Measurements from ENCODE around the gene MRPS9.

MRPS9 gene

DNA sequence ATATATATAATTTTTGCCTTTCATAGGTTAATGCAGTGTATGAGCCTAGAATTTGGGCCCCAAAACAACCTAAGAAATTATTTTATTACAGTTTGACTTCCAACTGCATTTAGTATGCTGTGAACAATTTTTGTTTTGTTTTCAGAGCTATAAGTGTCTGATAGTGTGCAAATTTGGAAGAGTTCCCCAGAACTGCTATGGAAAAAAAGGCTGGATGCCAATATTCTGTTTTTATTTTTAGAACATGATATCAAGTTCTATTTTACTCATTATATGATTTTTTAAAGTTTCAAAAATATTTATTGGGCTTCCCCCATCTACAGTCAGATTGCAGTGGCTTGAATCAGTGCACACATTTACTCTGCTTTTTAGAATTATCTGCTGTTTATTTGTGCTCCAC, 42.6 kb downstream of the MRPS9 start:
- no peak for DNase-seq (ENCODE audit: low spot score)

DNA sequence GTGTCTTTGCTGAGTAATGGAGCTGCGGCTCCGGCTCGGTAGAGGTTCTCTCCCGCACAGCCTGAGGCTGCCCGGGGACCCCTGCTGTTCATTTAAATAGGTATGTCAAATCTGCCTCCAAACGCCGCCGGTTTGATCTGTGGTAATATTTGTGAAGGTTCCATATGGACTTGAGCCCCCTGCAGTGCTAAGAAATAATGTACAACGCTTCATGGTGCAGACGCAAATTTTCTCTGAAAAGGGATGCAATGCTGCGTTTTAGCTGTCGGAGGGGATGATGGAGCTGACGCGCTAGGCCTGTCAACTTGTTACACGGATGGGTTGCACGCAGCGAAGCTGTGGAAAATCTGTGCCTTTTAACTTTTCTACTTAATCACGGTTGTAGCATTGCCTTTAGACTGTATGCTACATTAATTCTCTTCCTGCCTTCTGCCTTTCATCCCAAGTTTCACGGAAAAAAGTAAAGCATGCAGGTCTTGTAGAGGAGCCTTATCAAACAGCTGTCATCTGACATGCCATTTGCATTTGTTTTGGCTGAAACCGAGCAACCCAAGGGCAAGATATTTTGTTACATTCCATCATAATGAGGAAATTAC, 43.2 kb downstream of the MRPS9 start:
- DNase-seq (ENCODE audit: low spot score) = no peak

DNA sequence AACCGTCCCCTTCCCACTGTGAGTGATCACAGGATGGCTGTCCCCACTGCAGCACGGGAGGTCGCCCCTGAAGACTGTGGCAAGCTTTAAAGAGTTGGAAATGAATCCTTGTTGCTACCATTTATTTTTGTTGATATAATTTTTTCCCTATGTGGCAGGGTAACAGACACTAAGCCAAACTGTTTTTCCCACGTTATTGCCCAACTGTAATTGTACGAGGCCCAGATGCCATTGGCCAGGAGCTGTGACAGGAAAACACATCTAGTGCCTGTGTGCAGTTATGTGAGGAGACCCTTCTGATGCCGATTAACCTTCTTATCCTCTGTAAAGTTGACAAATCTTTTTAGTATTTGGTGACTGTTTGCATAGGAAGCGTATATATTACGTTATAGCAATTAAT, 44.2 kb downstream of the MRPS9 start:
- DNase-seq (ENCODE audit: low spot score) = no peak

DNA sequence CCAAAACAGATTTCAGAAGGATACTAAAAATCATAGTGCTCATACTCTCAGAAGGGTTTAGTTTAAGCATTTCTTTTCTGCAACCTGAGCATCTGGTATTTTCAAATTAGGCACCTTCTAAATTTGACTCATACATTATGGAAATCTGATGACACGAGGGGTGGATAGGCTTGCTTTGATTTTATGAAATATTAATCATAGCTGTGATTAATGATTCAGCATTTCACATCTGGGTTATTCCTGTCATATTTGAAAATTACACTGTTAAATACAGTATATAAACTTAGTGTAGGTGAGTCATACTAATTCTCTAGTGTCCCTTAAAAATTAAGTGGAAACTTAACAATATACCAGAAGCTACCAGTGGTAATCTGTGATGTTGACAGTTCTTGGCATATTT, 47.7 kb downstream of the MRPS9 start:
- DNase-seq (ENCODE audit: low spot score) = no peak

DNA sequence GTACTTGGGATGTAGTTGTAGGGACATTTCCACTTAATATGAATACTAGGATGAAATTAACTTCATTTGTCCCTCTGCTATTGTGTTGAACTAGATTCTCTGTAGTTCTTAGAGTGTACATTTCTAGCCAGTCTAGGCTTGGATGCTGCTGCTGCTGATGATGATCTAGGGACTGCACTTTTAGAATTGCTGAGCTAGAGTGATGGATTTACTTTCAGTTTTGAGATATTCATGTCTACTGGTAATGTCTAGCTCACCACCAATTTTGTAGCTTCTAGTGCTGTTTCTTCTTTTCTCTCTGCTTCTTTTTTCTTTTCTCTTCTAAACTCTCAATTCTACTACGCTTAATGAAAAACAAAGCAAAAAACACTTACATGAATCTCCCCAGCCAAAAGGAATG, 49.4 kb downstream of the MRPS9 start:
- no peak for DNase-seq (ENCODE audit: low spot score)

DNA sequence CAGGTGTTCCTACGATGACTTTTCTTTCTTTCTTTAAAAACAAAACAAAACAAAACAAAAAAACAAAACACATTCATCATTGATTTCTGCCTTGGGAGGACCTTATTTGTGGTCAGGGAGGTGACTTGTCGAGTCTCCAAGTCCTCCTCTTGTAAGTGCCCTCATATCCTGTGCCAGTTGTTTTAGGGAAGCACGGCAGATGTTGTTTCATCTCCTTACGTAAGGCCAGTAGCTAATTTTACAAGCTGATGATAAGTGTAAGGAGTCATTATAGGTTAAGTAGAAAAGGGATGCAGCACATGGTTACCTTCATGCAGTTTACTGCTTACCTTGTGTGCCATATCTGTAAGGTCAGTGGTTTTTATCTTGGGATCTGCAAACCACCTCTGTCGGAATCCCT, 52.2 kb downstream of the MRPS9 start:
- DNase-seq (ENCODE audit: low spot score) = no peak

DNA sequence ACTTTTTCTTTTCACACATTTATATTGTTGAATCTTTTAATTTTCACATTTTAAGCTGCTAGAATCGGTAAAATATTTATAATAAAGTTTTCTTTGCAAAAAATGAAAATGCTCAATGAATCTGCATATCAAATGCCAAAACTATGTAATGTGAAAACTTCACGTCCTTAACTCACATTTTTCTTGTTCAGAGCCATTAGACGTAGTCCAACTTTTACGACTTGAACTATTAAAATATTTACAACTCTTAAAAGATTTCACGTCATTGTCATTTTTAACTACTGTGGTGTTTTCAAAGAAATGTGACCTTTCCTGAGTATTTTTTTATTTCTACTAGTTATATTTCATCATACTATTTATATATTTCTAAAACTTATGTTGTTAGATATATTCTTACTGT, 54.9 kb downstream of the MRPS9 start:
- DNase-seq (ENCODE audit: low spot score) = no peak

DNA sequence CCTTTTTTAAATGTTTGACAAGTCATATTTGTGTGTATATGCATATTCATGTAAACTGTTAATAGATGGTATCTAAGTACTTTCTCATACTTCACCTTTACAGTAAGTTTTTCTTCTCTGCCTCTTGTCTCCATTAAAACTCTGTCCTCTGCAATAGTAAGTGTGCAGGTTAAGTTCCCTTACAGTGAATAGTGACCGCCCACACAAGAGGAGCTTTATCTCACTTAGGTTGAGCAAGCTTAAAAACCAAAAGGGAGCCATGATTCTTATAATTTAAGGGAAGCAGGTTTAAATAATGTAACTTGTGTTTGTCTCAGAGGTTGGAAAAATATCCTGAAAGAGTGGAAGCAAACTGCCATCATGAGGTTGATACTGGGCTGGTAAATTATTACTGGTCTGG, 61.3 kb downstream of the MRPS9 start:
- no peak for DNase-seq (ENCODE audit: low spot score)

DNA sequence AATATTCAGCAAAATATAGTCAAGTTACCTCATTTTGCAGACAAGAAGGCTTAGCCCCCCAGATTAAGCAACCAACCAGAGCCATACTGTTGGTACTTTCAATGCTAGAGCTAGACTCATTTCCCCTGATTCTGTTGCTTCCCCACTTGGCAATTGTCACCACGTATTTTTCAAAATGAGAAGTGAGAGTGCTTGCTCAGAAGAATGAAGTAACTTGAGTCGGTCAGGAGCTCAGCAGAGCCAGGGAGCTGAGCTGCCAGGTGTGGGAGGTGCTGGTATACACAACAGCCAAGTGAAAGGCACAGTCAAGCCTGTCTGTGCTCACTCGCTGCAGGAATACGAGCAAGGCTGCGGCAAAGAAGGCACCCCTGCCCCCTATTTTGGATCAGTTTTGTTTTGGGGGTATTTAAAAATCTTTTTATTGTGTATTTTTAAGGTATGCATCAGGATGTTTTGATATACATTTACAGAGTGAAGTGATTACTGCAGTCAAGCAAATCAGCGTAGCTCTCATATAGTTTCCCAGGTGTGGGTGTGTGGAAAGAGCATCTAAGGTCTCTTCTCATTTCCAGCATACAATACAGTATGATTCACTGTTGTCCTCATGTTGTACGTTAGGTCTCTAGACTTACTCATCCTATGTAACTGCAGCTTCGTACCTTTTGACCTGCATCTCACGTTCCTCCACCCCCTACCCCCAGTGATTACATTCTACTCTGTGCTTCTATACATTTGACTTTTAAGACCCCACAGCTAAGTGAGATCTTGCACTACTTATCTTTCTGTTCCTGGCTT, 62.4 kb downstream of the MRPS9 start:
- no peak for DNase-seq (ENCODE audit: low spot score)

DNA sequence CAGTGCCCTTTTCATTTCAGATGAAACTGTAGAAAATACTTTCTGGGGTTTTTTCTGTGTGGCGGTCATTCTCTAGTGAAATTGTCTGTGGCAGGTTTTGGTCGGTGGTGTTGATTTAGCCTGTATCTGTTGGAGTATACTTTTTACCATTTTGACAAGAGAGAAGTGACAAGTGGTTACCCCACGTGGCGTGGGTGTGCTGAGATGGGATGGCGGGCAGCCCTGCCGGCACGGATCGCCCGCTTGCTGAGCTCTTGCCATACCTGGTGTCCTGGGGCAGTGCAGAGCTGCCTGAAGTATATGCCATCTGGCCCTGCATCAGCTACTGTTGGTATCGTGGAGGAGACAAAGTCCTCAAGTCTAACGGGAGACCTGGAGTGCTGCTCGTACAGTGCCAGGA, 64.1 kb downstream of the MRPS9 start:
- no peak for DNase-seq (ENCODE audit: low spot score)

DNA sequence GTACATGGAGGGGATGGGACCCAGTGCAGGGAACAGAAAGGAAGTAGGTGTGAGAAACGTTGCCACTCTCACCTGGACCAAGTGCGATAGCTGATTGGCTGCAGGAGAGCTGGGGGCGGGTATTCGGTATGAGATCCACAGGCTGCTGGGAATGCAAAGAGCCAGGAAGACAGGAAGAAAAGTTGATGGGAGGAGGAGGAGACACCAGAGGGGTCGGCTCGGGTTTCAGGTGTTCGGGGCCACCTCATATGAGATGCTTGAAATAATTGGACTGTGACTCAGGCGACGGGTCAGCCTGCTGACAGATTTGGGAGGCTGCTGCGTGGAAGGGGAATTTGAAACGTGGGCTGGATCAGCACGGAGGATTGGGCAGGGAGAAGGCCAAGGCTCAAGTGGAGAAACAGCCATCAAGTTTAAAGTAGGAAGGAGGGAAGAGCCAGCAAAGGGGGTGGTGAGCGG, 65.1 kb downstream of the MRPS9 start:
- no peak for DNase-seq (ENCODE audit: low spot score)

DNA sequence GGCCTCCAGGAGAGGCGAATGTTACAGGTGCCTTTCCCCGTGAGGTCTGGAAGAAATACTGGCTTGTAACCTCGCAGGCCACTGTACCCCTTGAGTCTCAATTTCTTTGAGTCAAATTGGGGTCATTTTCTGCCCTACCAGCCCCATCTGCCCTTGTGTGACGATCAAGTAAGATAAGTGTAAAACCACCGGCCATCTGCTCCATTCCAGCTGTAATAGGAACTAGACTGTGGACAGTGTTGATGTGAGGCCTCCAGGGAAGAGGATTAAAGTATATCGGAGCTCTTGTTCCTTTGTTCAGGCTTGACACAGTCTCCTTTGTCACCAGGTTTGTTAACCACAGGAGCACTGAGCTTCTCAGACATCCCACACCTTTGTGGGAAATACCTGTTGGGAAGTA, 65.6 kb downstream of the MRPS9 start:
- DNase-seq (ENCODE audit: low spot score) = no peak

DNA sequence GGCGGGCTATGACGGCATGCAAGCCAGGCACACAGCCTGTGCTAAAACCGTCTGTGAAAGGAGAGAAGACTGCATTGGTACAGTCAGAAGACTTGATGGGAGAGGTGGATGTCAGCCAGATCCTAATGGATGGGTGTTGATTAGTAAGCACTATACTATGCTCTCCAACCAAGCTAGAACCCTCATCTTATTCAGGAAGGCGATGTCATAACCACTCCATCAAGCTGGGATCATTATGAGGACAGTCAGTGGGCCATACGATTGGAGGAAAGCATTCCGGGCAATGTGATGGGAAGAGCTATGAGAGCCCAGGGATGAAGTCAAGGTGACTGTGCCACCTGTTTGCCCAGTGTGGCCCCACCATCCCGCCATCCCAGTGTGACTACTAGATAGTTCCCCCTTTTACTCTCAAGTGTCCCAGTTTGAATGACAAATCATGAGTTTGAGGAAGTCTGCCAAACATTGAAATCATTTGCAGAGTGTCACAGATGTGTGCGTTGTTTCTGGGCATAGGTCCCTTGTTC, 66.4 kb downstream of the MRPS9 start:
- no peak for DNase-seq (ENCODE audit: low spot score)

DNA sequence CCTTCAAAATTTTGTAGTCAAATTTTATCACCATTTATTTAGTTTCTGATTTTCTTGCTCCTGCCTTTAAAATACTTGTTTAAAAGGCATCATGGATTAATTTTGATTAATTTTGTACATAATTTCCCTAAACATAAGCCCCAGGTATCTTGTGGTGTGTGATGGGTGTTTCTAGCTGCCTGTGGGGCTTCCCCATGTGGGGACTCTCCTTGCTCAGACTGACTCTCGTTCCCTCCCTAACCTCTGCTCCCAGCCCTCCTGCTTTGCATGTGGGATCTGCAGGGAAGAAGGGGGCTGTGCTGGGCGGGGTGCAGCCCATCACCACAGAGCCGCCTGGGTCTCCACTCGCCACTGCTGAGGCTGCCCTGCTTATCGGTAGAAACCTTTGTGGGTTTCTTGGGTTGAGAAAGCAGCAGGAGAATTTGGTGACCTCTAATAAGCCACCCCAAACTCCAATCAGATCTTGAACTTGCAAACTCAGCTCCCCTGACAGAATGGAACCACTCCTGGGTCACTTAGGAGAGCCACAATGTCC, 72.5 kb downstream of the MRPS9 start:
- DNase-seq (ENCODE audit: low spot score) = no peak

DNA sequence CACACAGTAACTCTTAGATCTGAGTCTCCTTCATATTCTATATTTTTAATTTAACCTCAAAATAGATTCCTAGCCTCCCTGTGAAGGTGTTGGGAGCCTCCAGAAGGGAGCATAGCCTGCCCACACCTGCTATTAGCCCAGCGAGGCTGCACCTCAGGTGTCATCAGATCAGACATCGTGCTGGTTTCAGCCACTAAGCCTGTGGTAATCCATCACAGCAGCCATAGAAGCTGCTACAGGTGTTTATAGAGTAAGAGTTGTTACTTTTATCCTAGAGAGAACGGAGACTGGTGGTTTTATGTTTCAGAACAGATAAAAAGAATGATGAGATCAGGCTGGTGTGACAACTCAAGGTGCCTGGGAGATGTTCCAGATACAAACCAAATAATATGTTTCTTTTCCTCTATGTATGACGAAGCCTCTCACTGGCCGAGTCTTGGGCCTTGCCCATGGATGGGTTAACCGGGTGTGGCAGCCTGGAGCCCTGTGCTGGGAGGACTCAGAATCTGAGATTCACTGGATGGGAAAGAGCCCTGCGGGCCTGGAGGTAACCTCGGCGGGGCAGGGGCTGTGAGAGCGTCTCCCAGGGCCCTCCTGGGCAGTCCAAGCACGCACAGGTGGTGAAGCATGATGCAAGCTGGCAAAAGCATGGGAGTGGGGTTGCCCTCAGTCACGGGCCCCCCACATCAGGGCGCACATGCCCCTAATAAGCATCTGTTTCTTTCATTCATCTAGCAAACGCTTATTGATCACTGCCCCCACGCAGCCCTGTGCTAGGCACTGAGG, 73.7 kb downstream of the MRPS9 start:
- DNase-seq (ENCODE audit: low spot score) = no peak

DNA sequence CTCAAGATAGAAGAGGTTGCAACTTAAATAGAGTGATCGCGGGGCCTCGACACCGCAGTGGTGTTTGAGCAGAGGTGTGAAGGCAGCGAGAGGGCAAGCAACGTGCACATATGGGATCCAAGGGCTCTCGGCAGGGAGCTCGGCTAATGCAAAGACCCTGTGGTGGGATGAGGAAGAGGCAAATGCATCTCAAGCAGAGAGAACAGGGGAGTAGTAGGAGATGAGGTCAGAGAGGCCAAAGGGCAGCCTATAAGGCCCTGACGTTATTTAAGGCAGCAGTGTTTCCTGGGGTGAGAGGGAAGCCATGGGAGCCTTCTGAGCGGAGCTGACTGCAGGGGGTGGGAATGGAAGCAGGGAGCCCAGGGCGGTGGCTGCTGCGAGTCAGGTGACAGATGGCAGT, 74.5 kb downstream of the MRPS9 start:
- no peak for DNase-seq (ENCODE audit: low spot score)

DNA sequence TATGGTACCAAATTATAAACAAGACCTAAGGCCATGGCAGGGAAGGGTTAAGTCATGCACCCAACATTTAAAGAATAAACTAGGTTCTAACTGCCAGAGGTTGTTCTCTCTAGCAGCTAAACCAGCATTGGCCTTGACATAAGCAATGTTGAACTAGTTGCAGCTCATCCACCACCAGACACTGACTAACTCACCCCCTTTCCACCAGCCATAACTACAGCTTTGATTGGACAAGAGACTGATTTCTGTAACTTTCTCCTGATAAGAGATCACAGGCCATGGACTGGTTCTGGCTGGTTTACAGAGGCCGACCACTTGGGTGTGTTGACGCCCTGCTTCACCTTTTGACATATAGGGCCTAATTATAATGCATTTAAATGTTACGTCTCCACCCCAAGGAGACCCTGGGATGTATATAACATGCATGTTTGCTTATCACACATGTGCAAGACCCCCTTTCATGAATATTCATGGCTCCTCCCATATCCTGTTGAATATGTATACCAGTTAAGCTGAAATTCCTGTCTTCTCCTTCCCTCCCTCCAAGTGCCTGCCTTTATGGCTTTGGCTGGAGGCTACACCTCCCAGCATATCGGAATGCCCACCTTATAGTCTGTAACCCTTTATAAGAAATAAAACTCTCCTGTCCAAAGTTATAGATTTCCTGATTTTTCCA, 75.9 kb downstream of the MRPS9 start:
- DNase-seq (ENCODE audit: low spot score) = no peak

DNA sequence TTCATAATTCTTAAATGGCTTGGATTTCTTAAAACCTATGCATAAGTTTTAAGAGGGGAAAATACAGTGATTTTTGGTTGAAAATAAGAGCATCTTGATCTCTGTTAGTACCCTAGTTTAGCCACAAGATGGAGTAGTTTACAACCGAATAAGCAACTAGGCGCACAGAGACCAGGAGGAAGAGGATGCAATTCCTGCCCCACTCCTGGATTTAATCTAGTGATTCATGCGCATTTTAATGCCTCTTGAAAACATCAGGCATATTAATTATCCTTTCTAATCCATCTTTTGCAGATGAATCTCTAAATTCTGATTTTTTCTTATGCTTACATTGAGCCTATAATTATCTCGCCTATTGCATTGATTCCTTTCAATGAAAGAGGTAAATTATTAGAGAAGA, 76.7 kb downstream of the MRPS9 start:
- DNase-seq (ENCODE audit: low spot score) = peak; percentile 76

DNA sequence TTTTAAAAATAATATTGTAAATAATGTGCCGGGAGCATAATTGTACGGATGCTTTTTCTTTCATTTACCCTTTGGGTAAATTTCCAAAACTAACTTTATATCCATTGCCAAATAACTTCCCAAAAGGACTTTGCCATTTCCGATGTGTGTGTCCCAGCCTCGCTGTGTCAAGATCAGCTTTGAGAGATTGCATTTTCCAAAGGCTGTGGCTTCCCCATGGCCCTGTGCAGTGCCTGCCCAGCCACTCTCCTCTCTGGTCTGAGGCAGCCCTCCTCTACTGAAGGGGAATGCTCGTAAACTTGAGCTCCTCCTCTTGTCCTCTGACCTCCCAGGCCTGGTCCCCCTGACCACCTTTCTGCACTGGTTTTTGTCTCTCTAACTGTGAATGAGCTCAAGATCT, 78.5 kb downstream of the MRPS9 start:
- no peak for DNase-seq (ENCODE audit: low spot score)

DNA sequence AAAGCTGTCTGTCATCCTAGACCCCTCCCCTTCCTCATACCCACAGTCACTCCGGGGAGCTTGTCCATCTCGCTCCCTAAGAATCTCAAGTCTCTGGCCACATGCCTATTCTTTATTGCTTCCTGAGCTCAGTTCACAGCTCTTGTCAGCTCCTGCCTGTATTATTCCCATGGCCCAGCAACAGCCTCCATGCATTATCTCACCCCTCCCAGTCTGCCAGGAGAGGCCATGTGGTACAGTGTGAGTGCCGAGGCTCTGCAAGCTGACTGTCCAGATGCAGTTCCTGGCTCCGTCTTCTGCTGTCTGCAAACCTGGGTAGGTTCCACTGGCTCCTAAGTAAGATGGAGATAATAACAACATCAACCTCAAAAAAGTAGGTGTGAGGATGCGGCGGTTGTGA, 79.7 kb downstream of the MRPS9 start:
- no peak for DNase-seq (ENCODE audit: low spot score)

DNA sequence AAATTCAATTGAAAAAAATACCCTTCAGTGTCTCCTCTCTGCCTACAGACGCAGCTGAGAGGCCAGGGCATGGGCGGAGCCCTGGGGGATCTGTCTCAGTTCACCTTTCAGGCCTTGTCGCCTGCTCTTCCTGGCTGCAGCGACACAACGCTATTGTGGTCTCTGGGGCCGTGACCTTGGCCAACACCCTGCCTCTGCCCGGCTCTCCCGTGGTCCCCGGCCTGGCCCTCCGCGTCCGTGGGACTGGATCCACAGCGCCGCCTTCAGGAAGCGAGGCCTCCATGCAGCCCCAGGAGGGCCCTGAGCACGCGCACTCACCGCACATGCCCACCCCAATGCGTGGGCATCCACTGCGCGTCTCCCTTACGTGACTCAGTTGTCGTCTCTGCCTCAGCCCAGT, 81.1 kb downstream of the MRPS9 start:
- no peak for DNase-seq (ENCODE audit: low spot score)

DNA sequence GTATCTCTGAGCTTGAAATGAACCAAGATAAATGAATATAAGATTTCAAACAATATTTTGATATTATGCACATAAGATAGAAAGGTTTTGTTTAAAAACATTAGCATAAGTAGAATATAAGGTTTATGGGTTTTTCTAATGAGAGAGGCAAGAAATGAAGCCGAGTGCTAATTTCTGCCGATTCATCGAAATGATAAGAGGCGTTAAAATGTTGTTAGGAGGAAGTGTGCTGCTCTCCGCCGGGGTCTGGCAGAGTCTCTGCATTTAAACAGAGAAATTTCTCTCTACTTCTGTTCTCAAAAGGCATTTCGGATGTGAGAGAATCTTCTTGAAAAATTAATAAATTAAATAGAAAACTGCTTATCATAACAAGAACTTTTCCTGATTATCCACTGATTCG, 83.6 kb downstream of the MRPS9 start:
- no peak for DNase-seq (ENCODE audit: low spot score)
